ENCODE results near the gene MTMR1. TPM values are rescaled to one million over a fixed set of nuclear protein-coding genes. Genes with fewer than 3 reads are reported as not detected.

MTMR1 gene
- total RNA-seq, 8 experiments from 2014 or later = 9.4 to 28.2 (median 15.3) TPM

DNA sequence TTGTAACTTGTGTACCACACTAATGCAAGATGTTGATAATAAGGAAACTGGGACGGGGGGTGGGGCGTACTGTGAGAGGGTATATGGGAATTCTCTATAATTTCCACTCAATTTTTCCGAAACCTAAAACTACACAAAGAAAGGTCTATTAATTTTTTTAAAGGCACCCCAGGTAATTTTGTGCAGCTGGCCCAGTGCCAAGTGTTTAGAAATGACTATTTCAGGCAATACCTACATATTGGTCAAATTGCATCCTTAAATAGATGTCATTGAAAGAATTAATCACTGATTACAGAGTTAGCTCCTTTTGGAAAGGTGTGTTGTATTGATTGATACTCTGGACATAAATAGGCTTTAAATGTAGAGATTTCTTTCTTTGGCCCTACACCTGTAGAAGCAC, 10.1 kb upstream of the MTMR1 start:
- no peak for ATAC-seq (replicated peaks in 6 of 8)
- H3K4me3 ChIP-seq = no peak overlapping the region
- no peak overlapping the region for H3K27ac ChIP-seq
- peaks cover 0 to 3% of the 10 kb centered on the region in 2 donors for H3K4me1 ChIP-seq (replicated peaks in 1 of 2)
- 0 to 80% (median 50%) methylated on average over 1 to 3 of the region's 3 CpGs; no CpG with 5 or more reads in 5 of the 10 experiments for WGBS, 10 experiments
- in situ Hi-C loops (cut with MboI; ENCODE audit: low pct_unique_long_range_greater_than_20kb in 2 of 9, low sequenced_read_pairs in 9 of 9, unreplicated experiment in 9 of 9) = loop anchor here in 4 of 9 experiments (25.0 kb wide), 1 partner anchor 721 kb away; no protein-coding TSS in a partner anchor

DNA sequence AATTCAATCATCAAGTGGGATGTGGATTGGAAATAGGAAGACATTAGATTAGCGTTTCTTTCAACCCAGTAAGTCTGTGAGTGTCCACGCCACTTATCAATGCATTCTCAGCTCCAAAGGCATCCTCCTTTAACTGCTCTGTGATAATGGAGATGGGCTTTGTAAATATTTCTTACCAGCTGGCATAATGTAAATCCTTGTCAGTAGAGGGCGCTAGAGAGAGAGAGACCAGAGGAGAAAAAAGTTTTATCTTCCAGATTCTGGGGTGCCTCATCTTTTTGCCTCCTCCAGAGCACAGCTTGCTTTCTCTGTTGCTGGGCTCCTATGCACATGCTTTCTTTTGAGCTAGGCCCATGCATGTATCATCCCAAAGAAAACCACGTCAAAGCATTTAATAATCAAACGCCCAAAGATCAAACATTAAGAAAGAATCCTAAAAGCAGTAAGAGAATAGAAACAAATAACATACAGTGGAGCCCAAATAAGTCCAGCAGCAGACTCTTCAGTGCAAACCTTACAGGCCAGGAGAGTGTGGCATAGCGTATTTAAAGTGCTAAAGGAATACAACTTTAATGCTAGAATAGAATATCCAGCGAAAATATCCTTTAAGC, 9.6 kb upstream of the MTMR1 start:
- 22 to 100% (median 71%) methylated on average over 1 to 7 of the region's 7 CpGs; no CpG with 5 or more reads in 5 of the 10 experiments for WGBS, 10 experiments
- Histone ChIP-seq H3K4me3 (no peak overlapping the region), H3K4me1 (replicated peaks in 1 of 2) (peaks cover 0 to 3% of the 10 kb centered on the region in 2 donors), H3K27ac (no peak overlapping the region)
- in situ Hi-C loops (cut with MboI; ENCODE audit: low pct_unique_long_range_greater_than_20kb in 2 of 9, low sequenced_read_pairs in 9 of 9, unreplicated experiment in 9 of 9) = loop anchor here in 4 of 9 experiments (25.0 kb wide), 1 partner anchor 721 kb away; no protein-coding TSS in a partner anchor
- ATAC-seq (replicated peaks in 6 of 8) = peak in 3 of 8 experiments; percentile 34 to 52 (median 45)

DNA sequence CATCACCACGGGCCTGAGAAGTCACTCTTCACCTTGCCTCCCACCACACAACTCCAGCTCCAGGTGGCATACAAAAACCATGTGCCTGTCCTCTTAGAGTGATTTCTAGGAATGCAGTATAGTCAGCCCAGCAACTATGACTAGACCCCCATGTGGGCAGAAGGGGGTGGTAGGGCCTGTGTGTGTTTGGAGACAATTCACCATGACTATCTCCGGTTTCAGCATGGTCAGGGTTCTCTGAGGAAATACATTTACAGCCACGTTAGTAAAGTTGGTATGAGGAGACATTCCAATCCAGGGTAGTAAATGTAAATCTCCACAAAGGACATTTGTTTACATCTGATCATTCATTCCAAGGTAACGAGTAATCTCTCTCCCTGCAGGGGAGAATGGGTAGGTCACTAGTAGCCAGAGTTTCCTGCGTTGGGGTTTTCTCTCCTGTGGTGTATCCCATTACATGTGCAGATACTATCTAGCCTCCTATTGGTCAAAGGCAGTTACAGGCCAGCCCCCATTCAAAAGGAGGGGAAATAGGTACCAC, 4.2 kb upstream of the MTMR1 start:
- Histone ChIP-seq H3K4me3 (no peak overlapping the region), H3K4me1 (replicated peaks in 1 of 2) (peaks cover 0 to 6% of the 10 kb centered on the region in 2 donors), H3K27ac (no peak overlapping the region)
- in situ Hi-C loops (cut with MboI; ENCODE audit: low pct_unique_long_range_greater_than_20kb in 2 of 9, low sequenced_read_pairs in 9 of 9, unreplicated experiment in 9 of 9) = loop anchor here in 4 of 9 experiments (25.0 kb wide), 1 partner anchor 727 kb away; no protein-coding TSS in a partner anchor
- 28 to 100% (median 69%) methylated on average over 1 to 4 of the region's 5 CpGs; no CpG with 5 or more reads in 6 of the 10 experiments for WGBS, 10 experiments
- ATAC-seq (replicated peaks in 6 of 8) = no peak

DNA sequence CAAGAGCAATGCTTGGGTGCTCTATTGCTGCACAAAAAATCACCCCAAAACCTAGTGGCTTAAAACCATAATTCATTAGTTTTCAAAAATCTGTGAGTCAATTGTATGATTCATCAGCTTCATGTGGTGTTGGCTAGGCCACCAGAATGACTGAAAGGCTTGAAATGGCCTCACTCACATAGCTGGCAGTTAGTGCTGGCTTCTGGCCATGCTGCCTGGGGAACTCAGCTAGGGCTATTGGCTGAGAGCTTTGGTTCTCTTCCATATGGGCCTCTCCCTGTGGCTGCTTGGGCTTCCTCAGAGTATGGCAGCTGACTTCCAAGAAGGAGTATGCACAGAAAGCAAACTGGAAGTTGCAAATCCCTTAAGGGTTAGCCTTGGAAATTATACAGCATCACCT, 3.1 kb upstream of the MTMR1 start:
- no peak for ATAC-seq (replicated peaks in 6 of 8)
- in situ Hi-C loops (cut with MboI; ENCODE audit: low pct_unique_long_range_greater_than_20kb in 2 of 9, low sequenced_read_pairs in 9 of 9, unreplicated experiment in 9 of 9) = loop anchor here in 4 of 9 experiments (25.0 kb wide), 1 partner anchor 728 kb away; no protein-coding TSS in a partner anchor
- H3K27ac ChIP-seq = no peak overlapping the region
- peaks cover 6 to 16% of the 10 kb centered on the region in 2 donors for H3K4me1 ChIP-seq (replicated peaks in 1 of 2)
- H3K4me3 ChIP-seq = no peak overlapping the region

DNA sequence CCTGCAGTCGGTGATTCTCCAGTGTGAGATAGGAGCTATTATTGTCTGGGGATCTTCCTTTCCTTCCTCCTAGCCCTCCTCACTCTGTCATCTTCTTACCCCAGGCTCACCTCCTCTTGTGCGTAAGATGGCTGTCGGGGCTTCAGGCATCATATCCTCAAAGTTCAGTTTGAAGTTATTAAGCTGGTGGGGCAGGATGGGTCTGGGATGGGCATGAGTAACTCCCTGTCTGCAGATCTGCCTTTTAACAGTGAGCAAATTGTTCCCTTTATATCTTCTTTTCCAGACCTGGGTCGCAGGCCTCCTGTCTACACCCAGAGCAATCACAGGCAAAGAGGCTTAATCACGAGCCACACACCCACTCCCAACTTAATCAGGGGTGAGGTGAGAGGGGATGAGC, 900 bp upstream of the MTMR1 start:
- in situ Hi-C loops (cut with MboI; ENCODE audit: low pct_unique_long_range_greater_than_20kb in 2 of 9, low sequenced_read_pairs in 9 of 9, unreplicated experiment in 9 of 9) = loop anchor here in 4 of 9 experiments (25.0 kb wide), 1 partner anchor 730 kb away; no protein-coding TSS in a partner anchor
- ATAC-seq (replicated peaks in 6 of 8) = no peak

DNA sequence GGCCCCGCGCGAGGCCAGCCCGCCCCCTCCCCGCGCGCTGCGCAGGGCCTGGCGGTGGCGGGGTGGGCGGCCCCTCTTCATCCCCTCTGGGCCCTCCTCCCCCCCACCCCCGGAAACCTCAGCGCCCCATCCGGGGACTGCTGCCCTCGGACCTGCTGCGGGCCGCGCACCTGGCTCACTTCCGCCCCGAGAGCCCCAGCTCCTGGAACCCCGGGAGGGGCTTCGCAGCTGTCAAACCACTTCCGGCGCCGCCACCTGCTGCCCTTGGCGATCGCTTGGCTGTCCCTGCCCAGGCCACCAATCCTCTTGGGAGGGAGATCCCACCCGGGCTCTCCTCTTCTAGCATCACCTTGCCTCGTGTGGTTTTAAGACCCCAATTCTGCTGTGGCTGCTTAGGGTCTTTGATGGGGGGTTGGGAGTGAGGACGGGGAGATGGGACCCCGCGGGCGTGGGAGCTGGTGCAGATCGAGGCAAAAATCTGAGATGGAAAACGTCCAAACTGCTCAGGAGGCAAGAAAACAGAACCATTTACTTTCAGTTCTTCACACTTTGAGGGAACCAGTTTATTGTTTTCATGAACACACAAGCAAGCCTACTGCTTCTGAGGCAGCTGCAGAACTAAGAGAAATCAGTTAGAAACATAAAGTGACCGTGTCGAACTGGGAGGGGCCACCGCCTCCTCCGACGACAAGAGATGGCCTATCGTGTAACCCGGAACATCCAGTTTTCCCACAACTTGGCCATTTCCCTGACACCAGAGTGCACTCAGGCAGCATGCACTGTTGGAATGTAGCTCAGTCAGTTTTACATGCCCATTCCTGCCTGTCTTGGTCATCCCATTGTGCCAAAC, 754 bp downstream of the MTMR1 start:
- in situ Hi-C loops (cut with MboI; ENCODE audit: low pct_unique_long_range_greater_than_20kb in 2 of 9, low sequenced_read_pairs in 9 of 9, unreplicated experiment in 9 of 9) = loop anchor here in 4 of 9 experiments (25.0 kb wide), 1 partner anchor 732 kb away; no protein-coding TSS in a partner anchor
- H3K4me3 ChIP-seq = peak overlapping the region; percentile 50 to 97 (median 93)
- WGBS, 10 experiments = 0 to 74% (median 27%) methylated on average over 3 to 9 of the region's 42 CpGs; no CpG with 5 or more reads in 7 of the 10 experiments
- H3K4me1 ChIP-seq (replicated peaks in 1 of 2) = peaks cover 6 to 16% of the 10 kb centered on the region in 2 donors
- H3K27ac ChIP-seq = peak overlapping the region; percentile 96 to 97
- ATAC-seq (replicated peaks in 6 of 8) = peak; percentile 52 to 82 (median 72)

More for the DNA sequence above, 900 bp upstream of the MTMR1 start:
- Histone ChIP-seq H3K4me3 (peak overlapping the region; percentile 50 to 97 (median 93)), H3K27ac (no peak overlapping the region), H3K4me1 (replicated peaks in 1 of 2) (peaks cover 6 to 16% of the 10 kb centered on the region in 2 donors)
- 42 to 100% (median 56%) methylated on average over 1 to 3 of the region's 5 CpGs; no CpG with 5 or more reads in 7 of the 10 experiments for WGBS, 10 experiments

DNA sequence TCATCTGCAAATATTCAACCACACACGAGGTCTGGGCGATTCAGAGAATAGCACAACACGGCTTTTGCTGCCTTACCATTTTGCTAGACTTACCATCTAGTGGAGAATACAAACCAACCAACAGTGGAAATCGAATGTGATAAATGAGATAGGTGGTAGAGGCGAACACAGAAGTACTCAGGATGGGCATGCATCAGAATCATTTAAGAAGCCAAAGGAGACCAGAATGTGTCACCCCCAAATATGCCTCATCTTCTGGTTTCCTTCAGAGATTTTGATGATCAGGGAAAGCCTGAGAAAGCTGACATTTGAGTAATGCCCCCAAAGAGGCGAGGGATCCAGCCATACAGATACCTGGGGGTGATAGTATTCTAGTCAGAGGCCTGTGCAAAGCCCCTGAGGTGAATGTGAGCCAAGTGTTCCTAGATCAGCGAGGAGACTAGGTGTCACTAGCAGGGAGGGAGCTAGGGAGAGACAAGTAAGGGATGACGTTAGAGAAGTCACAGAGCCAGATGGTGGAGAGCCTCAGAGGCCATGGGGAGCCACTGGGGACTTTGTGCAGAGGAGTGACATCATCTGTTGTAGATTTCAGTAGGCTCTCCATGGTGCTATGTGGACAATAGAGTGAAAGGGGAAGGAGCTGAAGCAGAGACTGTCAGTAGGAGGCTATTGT, 1.7 kb downstream of the MTMR1 start:
- WGBS, 10 experiments = 38 to 100% (median 73%) methylated on average over 1 to 6 of the region's 8 CpGs; no CpG with 5 or more reads in 5 of the 10 experiments
- Histone ChIP-seq H3K4me3 (no peak overlapping the region), H3K4me1 (replicated peaks in 1 of 2) (peaks cover 6 to 16% of the 10 kb centered on the region in 2 donors), H3K27ac (no peak overlapping the region)
- ATAC-seq (replicated peaks in 6 of 8) = peak in 5 of 8 experiments; percentile 42 to 62 (median 53)
- in situ Hi-C loops (cut with MboI; ENCODE audit: low pct_unique_long_range_greater_than_20kb in 2 of 9, low sequenced_read_pairs in 9 of 9, unreplicated experiment in 9 of 9) = loop anchor here in 4 of 9 experiments (25.0 kb wide), 1 partner anchor 733 kb away; no protein-coding TSS in a partner anchor

DNA sequence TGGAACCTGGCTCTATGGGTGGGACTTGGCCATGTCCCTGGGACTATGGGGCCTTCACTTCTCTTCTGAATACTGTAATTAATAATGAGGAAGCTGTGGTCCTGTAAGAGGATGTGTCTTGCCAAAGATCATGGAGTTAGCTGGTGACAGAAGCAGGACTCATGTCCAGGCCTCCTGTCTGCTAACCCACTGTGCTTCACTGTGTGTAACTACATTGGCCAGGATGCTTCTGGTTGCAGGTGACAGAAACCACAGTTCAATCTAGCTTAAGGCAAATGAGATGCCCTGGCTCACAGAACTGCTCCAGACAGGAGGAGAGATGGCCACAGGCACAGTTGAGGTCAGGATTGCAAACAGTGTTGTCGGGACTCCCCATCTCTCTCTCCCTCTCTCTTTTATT, 3.1 kb downstream of the MTMR1 start:
- in situ Hi-C loops (cut with MboI; ENCODE audit: low pct_unique_long_range_greater_than_20kb in 2 of 9, low sequenced_read_pairs in 9 of 9, unreplicated experiment in 9 of 9) = loop anchor here in 4 of 9 experiments (25.0 kb wide), 1 partner anchor 734 kb away; no protein-coding TSS in a partner anchor
- peaks cover 6 to 16% of the 10 kb centered on the region in 2 donors for H3K4me1 ChIP-seq (replicated peaks in 1 of 2)
- WGBS, 10 experiments = 33 to 100% methylated on average over 1 of the region's 1 CpG; no CpG with 5 or more reads in 8 of the 10 experiments
- ATAC-seq (replicated peaks in 6 of 8) = no peak
- H3K4me3 ChIP-seq = no peak overlapping the region
- H3K27ac ChIP-seq = no peak overlapping the region

DNA sequence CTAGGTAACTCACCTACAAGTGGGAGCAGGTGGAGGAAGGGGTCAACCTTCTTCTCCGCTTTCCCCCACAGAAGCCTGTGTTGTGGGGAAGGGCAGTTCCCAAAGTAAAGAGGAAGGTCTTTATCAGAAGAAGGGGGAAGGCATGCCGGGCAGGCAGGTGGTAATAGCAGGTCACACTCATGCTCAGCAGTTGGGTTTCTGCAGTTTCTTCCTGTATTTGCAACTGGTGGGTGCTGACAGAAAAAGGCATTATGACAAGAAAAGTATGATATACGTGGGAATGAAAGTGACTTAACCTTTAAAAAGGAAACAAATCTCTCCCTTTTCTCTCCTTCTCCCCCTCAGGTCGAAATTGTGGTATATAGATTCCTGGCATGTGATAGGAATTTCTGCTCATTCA, 3.7 kb downstream of the MTMR1 start:
- Histone ChIP-seq H3K4me1 (replicated peaks in 1 of 2) (peaks cover 6 to 16% of the 10 kb centered on the region in 2 donors), H3K4me3 (no peak overlapping the region), H3K27ac (no peak overlapping the region)
- in situ Hi-C loops (cut with MboI; ENCODE audit: low pct_unique_long_range_greater_than_20kb in 2 of 9, low sequenced_read_pairs in 9 of 9, unreplicated experiment in 9 of 9) = loop anchor here in 4 of 9 experiments (25.0 kb wide), 1 partner anchor 735 kb away; no protein-coding TSS in a partner anchor
- ATAC-seq (replicated peaks in 6 of 8) = no peak
- 24 to 80% (median 46%) methylated on average over 1 to 3 of the region's 4 CpGs; no CpG with 5 or more reads in 6 of the 10 experiments for WGBS, 10 experiments

DNA sequence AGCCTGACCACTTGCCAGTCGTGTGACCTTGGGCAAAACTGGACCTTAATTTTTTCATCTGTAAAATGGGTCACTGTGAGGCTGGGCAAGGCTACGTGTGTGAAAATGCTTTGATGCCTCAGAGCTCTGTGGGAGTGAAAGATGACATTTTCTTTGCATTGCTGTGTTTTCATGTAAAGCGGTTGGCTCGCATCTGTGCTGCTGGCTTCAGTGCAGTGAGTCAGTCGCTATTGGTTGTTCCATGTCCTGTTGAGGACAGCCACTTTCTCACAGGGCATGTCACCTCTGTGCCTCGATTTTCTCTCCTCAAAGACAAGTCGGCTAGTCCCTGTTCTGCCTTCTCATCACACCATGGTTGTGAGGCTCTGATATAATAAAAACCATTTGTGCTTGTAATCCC, 4.4 kb downstream of the MTMR1 start:
- Histone ChIP-seq H3K4me3 (no peak overlapping the region), H3K27ac (no peak overlapping the region), H3K4me1 (replicated peaks in 1 of 2) (peaks cover 6 to 11% of the 10 kb centered on the region in 2 donors)
- in situ Hi-C loops (cut with MboI; ENCODE audit: low pct_unique_long_range_greater_than_20kb in 2 of 9, low sequenced_read_pairs in 9 of 9, unreplicated experiment in 9 of 9) = loop anchor here in 4 of 9 experiments (25.0 kb wide), 1 partner anchor 735 kb away; no protein-coding TSS in a partner anchor
- WGBS, 10 experiments = 42 to 100% (median 92%) methylated on average over 1 to 6 of the region's 7 CpGs; no CpG with 5 or more reads in 4 of the 10 experiments
- ATAC-seq (replicated peaks in 6 of 8) = no peak

DNA sequence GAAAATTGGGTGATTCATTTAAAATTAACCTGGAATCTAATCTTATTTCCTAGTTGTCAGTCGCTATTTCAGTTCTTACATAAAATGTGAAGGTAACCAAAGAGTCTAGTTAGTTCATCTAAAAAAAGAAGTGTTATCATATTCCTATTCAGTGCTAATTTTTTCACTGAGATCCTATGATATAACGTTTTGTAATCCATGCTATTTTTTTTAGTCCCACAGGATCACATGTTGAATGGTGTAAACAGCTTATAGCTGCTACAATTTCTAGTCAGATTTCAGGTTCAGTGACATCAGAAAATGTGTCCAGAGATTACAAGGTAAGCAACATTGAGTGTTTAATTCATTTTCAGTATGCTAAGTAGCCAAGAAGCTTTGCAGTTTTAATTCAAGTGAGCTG, 5.8 kb downstream of the MTMR1 start:
- no peak for ATAC-seq (replicated peaks in 6 of 8)

DNA sequence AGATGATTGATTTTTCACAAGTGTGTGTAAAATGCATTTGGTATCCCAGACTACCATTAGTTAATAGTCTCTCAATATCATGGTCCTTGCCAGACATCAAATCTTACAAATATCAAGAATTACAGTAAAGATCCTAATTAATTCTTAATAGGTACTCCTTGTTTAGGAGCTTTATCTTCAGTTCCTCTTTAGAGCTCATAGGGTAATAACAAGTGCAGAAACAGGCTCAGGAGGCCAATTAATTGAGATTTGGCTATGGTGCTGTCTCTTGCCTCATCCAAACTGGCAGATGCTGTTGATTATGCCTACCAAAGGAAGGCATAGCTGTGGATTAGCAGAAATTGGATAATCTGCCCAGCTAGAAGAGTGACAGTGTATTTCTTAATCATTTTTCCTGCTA, 6.9 kb downstream of the MTMR1 start:
- no peak overlapping the region for H3K27ac ChIP-seq
- H3K4me1 ChIP-seq (replicated peaks in 1 of 2) = no peaks in the 10 kb centered on the region
- no peak overlapping the region for H3K4me3 ChIP-seq
- in situ Hi-C loops (cut with MboI; ENCODE audit: low pct_unique_long_range_greater_than_20kb in 2 of 9, low sequenced_read_pairs in 9 of 9, unreplicated experiment in 9 of 9) = no loop called here
- no peak for ATAC-seq (replicated peaks in 6 of 8)

More for the DNA sequence above, 5.8 kb downstream of the MTMR1 start:
- Histone ChIP-seq H3K27ac (no peak overlapping the region), H3K4me3 (no peak overlapping the region), H3K4me1 (replicated peaks in 1 of 2) (peaks cover 6 to 10% of the 10 kb centered on the region in 2 donors)
- in situ Hi-C loops (cut with MboI; ENCODE audit: low pct_unique_long_range_greater_than_20kb in 2 of 9, low sequenced_read_pairs in 9 of 9, unreplicated experiment in 9 of 9) = loop anchor here in 4 of 9 experiments (25.0 kb wide), 1 partner anchor 737 kb away; no protein-coding TSS in a partner anchor
- 0 to 100% (median 33%) methylated on average over 1 to 2 of the region's 2 CpGs; no CpG with 5 or more reads in 5 of the 10 experiments for WGBS, 10 experiments

All from motor neuron (in vitro differentiated cells).